NCI-H524 treated with DMSO at 0.1 percent for 48 hours (cell line): ENCODE measurements around the gene AKAP13.

Experiments used
- DNase-seq: peaks from one replicate; lab custom pipeline; 2025; lab: John Stamatoyannopoulos, UW

AKAP13 gene

DNA sequence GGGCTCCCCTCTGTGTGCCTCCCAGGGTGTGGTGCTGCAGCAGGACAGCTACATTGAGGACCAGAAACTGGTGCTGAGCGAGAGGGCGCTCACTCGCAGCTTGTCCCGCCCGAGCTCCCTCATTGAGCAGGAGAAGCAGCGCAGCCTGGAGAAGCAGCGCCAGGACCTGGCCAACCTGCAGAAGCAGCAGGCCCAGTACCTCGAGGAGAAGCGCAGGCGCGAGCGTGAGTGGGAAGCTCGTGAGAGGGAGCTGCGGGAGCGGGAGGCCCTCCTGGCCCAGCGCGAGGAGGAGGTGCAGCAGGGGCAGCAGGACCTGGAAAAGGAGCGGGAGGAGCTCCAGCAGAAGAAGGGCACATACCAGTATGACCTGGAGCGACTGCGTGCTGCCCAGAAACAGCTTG lies 360.6 kb downstream of the AKAP13 start:
- no peak for DNase-seq

GRCh38 chr15:85741662-85742061 lies 361.3 kb downstream of the AKAP13 start:
- DNase-seq = no peak

GRCh38 chr15:85742186-85742821 lies 361.9 kb downstream of the AKAP13 start:
- DNase-seq = no peak

DNA sequence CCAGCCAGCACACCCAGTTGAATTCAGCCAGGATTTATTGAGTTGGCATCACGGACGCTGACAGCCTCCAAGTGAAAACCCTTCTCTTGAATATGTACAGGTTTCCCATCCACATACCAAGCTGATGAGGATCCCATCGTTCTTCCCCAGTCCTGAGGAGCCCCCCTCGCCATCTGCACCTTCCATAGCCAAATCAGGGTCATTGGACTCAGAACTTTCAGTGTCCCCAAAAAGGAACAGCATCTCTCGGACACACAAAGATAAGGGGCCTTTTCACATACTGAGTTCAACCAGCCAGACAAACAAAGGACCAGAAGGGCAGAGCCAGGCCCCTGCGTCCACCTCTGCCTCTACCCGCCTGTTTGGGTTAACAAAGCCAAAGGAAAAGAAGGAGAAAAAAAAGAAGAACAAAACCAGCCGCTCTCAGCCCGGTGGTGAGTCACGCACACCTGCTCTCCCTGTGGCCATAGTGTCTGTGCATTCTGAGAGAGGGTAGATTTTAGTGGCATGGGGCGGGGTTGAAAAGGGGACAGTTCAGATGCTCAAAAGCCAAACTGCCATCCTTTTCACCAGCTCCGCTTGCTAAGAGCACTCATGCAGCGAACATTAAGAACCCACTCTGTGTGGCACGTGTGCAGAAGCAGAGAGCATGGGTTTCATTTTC lies 363.1 kb downstream of the AKAP13 start:
- no peak for DNase-seq

- DNase-seq = no peak
These were observed 364.2 kb downstream of the AKAP13 start for GRCh38 chr15:85744579-85744978.

- no peak for DNase-seq
These were observed 364.6 kb downstream of the AKAP13 start for GRCh38 chr15:85745023-85745422.

DNA sequence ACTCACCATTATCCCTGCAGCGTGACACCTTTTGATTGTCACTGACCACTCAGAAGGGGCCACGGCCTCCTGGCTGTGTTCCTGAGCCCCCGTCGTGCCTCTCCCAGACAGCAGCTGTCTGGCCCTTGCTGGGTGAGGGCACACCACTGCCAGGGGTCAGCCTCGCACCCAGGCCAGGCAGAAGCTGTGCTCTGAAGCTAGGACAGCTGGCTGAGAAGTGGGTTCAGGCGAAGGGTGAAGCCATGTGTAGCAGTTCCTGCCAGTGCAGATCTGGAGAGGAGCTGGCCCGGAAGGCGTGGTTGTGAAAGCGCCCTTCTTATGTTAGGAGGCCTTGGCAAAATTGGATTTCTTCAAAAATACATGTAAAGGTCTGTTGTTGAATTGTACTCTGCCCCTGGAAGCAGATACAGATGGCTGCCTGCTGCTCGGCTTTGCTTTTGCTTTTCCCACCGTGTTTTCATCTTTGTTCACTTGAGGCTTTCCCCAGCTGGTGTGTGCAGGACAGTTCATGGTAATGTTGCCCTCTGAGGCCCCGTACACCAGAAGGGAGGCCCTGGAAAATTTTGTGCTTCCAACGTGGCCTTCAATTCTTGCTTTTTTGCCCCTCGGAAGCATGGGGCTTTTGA lies 365.2 kb downstream of the AKAP13 start:
- DNase-seq = no peak

GRCh38 chr15:85746641-85747040 lies 366.2 kb downstream of the AKAP13 start:
- DNase-seq = no peak

GRCh38 chr15:85748176-85748575 lies 367.8 kb downstream of the AKAP13 start:
- no peak for DNase-seq

GRCh38 chr15:85748729-85749128 lies 368.3 kb downstream of the AKAP13 start:
- DNase-seq = no peak

DNA sequence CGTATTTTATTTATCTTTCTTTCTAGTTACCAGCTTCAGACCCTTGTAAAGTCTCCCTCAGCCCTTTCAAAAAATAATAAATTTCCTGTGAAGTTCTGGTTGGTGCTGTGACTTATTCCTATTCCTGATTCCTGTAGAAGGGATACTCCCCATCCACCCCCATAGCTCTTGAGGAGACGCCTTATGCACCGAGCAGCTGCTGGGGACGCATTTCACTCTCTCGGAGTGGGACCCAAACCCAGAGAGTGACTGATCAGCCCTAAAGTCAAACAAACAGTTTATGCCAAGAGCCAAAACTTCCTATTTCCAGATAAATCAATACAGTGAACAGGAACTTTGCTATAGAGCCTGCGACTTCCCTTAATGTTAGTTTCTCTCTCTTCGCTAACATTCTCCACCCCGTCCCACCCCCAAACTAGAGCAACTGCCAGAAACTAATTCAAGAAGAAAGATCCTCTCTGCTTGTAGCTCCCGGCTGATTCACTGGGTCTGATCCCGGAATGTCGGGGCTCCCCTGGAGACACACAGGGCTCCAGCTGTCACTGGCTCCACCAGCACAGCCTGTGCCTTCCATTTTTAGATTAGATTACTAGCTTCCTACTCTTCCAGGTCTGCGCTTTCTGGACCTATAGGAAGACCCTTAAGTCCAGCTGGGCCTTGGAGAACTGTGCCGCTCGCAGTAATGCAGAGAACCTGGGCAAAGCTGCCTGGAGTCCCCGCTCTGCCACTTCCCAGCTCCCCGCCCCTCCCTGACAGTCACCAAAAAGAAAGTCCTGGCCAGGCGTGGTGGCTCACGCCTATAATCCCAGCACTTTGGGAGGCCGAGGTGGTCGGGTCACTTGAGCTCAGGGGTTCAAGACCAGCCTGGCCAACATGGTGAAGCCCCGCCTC lies 369.1 kb downstream of the AKAP13 start:
- no peak for DNase-seq

DNA sequence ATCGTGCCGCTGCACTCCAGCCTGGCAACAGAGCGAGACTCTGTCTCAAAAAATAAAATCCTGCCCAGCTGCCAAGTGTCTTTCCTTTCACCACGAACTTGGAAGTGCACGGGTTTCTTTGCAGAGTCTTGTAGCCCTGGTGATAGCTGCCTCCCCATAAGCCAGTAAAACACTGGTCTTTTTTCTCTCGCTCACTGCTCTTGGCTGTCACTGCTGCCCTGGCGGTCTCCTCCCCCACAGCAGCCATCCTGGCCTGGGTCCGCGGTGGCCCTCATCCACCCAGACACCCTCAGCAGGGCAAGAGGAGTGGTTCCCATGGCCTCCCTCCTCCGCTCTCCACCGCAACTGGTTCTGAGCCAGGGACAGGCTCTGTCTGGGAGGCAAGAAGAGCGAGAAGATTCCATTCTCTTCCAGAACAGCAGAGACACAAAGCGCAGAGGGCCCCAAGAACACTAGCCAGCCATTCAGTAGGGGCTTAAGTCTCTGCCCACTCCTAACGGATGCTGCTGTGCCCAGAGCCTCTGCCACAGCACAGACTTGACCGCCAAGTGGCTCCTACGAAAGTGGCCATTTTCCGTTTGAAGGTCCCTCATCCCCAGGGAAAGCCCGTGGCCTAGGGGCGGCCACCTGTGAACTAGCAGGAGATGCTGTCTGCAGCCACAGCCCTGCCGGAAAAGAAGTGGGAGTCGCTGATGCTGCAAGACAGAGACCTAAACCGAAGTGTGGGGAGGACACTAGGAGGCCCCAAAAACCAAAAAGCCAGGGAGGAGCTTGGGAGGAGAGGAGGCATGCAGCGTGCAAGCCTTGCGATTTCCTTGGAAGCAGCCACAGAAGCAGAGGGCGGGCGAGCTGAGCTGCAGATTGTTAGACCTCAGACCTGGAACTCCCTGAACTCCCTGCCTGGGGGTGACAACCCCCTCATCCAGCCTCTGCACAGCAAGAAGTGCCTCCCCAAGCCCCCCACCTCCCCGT lies 370.2 kb downstream of the AKAP13 start:
- DNase-seq = no peak

DNA sequence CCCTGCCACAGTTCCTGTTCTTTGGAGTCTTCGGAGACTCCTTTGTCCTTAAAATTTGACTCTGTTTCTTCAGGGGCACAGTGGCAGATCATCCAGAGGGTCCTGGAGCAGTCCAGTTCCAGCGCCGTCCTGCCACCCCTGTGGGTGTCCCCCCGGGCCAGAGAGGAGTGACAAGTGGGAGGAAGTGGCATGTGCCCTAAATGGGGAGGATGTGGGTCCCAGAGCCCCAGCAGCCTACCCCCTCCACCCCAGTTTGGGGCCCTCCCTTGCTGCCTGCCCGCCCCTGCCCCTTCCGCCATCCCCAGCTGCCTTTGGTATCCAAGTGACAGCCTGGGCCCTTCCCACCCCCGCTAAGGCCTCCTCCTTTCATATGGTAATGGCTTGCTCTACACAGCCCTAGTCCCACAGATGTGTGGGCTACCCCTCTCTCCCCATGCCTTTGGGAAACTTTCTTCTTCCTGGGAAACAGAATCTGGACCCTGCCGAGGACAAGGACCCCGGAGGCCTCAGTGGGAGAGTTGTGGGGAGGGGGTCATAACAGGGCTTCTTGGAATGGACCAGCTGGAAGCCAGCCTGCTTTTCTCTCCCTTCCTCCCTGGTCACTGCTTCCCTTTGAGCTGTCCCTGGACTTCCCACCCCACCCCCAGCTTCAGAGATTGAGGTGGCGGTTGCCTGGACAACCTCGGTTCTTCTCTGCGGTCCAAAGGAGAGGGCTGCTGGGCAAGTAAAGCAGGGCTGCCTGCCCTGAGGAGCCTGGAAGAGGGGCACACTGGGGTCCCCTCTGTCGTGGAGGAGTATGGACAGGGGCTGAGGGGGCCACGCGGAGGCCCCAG lies 371.1 kb downstream of the AKAP13 start:
- DNase-seq = no peak

GRCh38 chr15:85752124-85752475 lies 371.7 kb downstream of the AKAP13 start:
- DNase-seq = no peak

GRCh38 chr15:85752491-85752961 lies 372.1 kb downstream of the AKAP13 start:
- no peak for DNase-seq

- no peak for DNase-seq
These were observed 372.9 kb downstream of the AKAP13 start for GRCh38 chr15:85753261-85753660.

DNA sequence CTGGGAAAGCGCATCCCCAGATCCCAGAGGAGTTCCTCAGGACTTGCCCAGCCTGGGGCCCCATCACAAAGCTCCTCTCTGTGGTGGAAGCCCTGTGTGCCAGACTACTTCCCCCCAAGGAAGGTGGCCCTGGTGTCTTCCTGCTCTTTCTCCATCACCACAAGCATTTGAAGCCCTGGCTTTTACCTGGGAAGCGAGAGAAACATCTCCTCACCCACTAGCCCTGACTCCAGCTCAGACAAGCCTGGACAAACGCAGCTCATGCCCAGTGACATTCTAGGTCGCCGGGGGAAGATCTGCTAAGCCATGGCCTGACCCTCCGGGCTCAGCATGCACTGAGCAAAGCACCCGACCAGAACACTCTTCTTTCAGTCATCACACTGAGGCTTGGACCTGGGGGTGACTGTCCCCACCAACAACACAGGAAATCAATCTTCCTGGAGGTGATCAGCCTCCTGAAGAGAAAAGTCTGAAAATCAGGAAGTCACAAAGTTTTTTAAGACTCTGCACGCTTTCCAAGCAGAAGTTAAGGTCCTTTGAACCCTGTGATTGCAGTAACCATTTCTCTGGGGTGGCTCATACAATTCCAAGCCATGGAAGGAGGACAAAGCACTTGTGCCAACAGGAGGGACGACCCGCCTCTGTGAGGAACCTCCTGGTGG lies 373.5 kb downstream of the AKAP13 start:
- no peak for DNase-seq

GRCh38 chr15:85754989-85755388 lies 374.6 kb downstream of the AKAP13 start:
- DNase-seq = no peak

DNA sequence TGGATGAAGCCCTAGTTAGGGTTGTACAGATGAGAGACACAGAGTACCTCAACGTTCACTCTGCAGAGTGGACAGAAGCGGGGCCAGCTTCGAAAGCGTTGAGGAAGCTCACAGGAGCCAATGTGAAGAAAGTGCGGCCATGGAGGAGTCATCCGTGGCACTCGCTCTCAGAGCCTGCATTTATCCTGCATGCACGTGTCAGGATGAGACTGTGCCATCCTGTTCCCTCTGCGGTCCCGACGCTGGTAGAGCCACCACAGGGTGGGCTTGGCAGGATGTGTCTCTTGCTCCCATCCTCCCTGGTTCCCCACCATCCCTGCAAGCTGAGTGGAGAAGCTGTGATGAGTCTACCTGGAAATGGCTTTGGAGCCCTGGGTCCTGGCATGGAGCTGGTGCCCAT lies 375.1 kb downstream of the AKAP13 start:
- no peak for DNase-seq

GRCh38 chr15:85755942-85756341 lies 375.5 kb downstream of the AKAP13 start:
- DNase-seq = no peak
